ENCODE data around the gene PNPLA3.

DNA sequence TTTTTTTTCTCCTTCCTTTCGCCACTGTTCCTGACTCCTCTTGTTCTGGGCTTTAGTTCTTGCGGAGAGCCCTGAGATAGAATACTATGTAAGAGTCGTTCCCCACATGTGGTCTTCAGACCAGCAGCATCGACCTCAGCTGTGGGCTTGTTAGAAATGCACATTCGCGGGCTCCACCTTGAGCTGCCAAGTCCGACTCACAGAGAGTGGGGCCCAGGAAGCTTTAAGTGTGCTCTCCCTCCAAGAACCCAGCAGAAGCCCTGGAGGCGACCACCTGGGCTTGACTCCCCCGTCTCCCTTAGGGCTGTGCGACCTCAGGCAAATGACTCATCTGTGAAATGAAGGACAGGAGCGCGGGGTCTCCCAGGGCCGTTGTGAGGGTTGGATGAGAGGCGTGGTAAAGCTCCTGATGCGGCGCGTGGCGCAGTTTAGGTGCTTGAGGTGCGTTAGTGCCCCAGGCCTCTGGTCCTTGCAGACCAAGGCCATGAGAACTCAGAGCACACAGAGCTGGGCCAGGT, 50.5 kb downstream of the PNPLA3 start:
- TF ChIP-seq CTCF (conservative IDR thresholded peaks at IDR 0.05; ENCODE audit: low read length) = no peak
- TF ChIP-seq EZH2phosphoT487 (IDR thresholded peaks at IDR 0.05; ENCODE audit: borderline replicate concordance) = no peak

Data from Loucy (cell line).